Astrocyte of the spinal cord (primary cell): ENCODE results near the gene RBM19.

Source experiments
- DNase-seq: peaks from one replicate; pipeline ENCODE4 v3.0.0; 2011; ENCODE audit warnings: low read depth, low spot score
- H3K4me3 ChIP-seq: 2 replicates; pipeline ENCODE4 v1.5.1; 2011; ENCODE audit warnings: low read depth, mild to moderate bottlenecking, low read length, moderate library complexity
- in situ Hi-C: cut with HindIII; loops from 2 replicates; pipeline ENCODE4 v1.10.0; 2017; ENCODE audit warnings: low sequenced_read_pairs
- TF ChIP-seq, protein P1 (sequence below): IDR thresholded peaks from 2 replicates; pipeline ENCODE4 v1.5.1; 2012; ENCODE audit warnings: low read depth, mild to moderate bottlenecking, low read length, inconsistent platforms

The RBM19 gene

DNA sequence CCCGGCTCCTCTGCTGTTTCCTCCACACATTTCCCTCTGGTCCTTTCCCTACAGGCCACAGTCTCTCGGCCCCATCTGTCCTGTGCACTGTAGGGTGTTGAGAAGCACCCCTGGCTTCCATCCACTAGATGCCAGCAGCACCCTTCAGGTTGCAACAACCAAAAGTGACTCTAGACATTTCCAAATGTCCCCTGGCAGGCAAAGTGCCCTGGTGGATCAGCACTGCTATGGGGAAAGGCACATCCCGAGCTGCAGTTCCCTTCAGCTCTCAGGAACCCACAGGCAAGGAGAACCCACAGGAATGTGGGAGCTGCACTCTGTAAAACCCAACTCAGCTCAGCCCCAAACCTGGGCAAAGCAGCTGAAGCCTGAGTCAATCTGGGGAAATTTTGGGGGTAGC lies 77.0 kb downstream of the RBM19 start:
- H3K4me3 ChIP-seq: no peak overlapping the region
- TF ChIP-seq, protein P1, sequence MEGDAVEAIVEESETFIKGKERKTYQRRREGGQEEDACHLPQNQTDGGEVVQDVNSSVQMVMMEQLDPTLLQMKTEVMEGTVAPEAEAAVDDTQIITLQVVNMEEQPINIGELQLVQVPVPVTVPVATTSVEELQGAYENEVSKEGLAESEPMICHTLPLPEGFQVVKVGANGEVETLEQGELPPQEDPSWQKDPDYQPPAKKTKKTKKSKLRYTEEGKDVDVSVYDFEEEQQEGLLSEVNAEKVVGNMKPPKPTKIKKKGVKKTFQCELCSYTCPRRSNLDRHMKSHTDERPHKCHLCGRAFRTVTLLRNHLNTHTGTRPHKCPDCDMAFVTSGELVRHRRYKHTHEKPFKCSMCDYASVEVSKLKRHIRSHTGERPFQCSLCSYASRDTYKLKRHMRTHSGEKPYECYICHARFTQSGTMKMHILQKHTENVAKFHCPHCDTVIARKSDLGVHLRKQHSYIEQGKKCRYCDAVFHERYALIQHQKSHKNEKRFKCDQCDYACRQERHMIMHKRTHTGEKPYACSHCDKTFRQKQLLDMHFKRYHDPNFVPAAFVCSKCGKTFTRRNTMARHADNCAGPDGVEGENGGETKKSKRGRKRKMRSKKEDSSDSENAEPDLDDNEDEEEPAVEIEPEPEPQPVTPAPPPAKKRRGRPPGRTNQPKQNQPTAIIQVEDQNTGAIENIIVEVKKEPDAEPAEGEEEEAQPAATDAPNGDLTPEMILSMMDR: peak; percentile 1
- in situ Hi-C loops: no loop called here
- peak; percentile 28 for DNase-seq

DNA sequence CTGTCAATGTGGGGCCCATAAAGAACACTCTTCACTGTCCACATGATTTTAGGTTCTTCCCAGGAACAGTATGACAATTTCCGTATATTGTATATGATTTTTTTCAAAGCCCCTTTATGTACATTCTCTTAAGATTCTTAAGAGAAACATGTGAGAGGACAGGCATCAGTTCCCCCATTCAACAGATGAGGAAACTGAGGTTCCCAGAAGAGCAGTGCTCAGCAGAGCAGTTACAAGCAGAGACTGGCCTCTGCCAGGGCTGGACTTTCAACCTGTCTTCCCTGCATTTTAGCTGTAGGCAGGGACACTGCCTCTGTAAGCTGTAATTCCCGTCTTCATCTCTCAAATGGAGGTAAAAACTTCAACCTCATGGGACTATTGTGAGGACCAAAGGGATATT lies 77.7 kb downstream of the RBM19 start:
- in situ Hi-C loops: no loop called here
- DNase-seq: no peak
- TF ChIP-seq, protein P1: no peak

DNA sequence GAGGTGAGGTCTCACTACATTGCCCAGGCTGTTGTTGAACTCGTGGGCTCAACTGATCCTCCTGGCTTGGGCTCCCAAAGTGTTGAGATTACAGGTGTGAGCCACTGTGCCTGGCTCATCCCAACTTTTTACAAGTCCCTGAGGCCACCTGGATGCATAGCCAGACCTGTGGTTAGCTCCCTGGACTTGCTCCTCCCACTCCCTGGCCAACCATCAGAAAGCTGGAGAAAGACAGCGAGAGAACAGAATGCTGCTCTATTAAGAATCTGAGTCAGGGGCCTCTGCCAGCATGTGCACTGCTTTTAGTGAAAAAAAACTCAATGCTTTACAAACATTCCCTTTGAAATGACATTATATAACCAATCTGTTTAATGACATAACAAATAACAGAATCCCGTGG lies 78.2 kb downstream of the RBM19 start:
- DNase-seq: no peak
- no peak overlapping the region for H3K4me3 ChIP-seq
- TF ChIP-seq, protein P1: no peak
- in situ Hi-C loops: no loop called here

More for the DNA sequence above, 77.7 kb downstream of the RBM19 start:
- no peak overlapping the region for H3K4me3 ChIP-seq

DNA sequence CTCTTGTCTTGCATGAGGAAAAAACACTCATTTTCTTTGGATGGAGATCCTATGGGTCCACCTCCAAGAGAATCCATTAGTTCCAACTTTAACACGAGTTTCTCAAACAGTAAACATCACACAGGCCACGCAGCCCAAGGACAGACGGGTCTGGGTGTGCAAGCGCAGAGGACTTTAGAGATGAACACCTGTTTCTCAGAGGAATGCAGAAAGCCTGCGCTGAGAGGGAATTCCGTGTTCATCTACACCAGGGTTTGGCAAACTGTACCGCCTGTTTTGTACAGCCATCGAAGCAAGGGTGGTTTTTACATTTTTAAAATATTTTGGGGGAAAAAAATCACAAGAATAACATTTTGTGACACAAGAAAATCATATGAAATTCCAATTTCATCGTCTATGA lies 79.4 kb downstream of the RBM19 start:
- in situ Hi-C loops: no loop called here
- TF ChIP-seq, protein P1: no peak

DNA sequence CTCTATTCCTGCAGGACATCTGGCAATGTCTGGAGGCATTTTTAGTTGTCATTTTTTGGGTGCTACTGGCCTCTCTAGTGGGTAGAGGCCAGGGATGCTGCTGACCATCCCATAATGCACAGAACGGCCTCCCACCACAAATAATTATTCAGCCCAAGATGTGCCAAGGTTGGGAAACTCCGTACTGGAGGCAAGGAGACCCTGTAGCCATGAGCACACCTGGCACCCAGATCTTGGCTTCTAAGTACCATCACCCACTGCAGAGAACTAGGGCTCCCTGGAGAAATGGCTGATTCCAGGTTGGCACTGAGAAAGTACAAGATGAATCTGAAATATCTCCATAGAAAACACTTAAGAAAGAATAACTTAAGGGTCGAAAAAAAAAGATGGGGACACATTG lies 81.7 kb downstream of the RBM19 start:
- no peak for DNase-seq
- TF ChIP-seq, protein P1: no peak
- H3K4me3 ChIP-seq: no peak overlapping the region
- in situ Hi-C loops: no loop called here

More for the DNA sequence above, 79.4 kb downstream of the RBM19 start:
- H3K4me3 ChIP-seq: no peak overlapping the region
- no peak for DNase-seq

DNA sequence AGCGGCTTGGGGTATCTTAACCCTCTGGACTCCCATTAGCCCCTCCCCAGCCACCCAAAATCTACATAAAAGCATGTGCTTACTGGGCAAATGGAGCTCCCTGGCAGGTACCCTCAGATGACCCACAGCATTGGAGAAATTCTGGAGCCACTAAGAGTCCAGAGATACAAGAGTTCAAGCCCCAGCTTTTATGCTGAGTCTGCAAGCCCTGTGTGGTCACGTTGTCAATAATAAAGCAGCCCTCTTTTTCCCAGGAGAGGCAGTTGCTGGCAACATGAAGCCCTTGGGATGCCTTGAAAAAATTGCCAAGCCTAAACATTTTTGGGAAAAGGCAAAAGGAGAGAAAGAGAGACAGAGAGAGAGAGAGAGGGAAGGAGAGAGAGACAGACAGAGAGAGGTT lies 83.4 kb downstream of the RBM19 start:
- in situ Hi-C loops: no loop called here
- no peak overlapping the region for H3K4me3 ChIP-seq
- TF ChIP-seq, protein P1: no peak
- DNase-seq: no peak
